Trophoblast cell (in vitro differentiated cells and primary cell): Measurements from ENCODE around the gene CXCL6.

Experiments used
- DNase-seq, 2 donors: peaks; one replicate each; pipeline ENCODE4 v3.0.0-alpha.2; 2016
- H2AFZ ChIP-seq: 2 replicates; pipeline ENCODE4 v1.6.1; 2013; ENCODE audit warnings: low read length, moderate library complexity, mild to moderate bottlenecking; ENCODE audit not compliant: insufficient read depth, poor library complexity
- H2AK5ac ChIP-seq: 2 replicates; pipeline ENCODE4 v1.6.1; 2013; ENCODE audit warnings: mild to moderate bottlenecking, low read length
- H2BK120ac ChIP-seq: 2 replicates; pipeline ENCODE4 v1.6.1; 2013; ENCODE audit warnings: low read length, mild to moderate bottlenecking, moderate library complexity; ENCODE audit not compliant: insufficient read depth, poor library complexity
- H2BK12ac ChIP-seq: 2 replicates; pipeline ENCODE4 v1.6.1; 2013; ENCODE audit warnings: mild to moderate bottlenecking, low read length, moderate library complexity
- H2BK5ac ChIP-seq: 2 replicates; pipeline ENCODE4 v1.6.1; 2013; ENCODE audit warnings: low read length, low read depth, moderate library complexity, mild to moderate bottlenecking; ENCODE audit not compliant: poor library complexity
- H3K14ac ChIP-seq: 2 replicates; pipeline ENCODE4 v1.6.1; 2013; ENCODE audit warnings: mild to moderate bottlenecking, low read length
- H3K18ac ChIP-seq: 2 replicates; pipeline ENCODE4 v1.6.1; 2013; ENCODE audit warnings: mild to moderate bottlenecking, low read length
- H3K23ac ChIP-seq: 2 replicates; pipeline ENCODE4 v1.6.1; 2013; ENCODE audit warnings: low read length
- H3K27ac ChIP-seq: 2 replicates; pipeline ENCODE4 v1.5.1; 2013; ENCODE audit warnings: low read depth, mild to moderate bottlenecking, inconsistent platforms, low read length, moderate library complexity
- H3K27me3 ChIP-seq: 2 replicates; pipeline ENCODE4 v1.6.1; 2013; ENCODE audit warnings: inconsistent platforms, mild to moderate bottlenecking, low read length, moderate library complexity; ENCODE audit not compliant: insufficient read depth
- H3K36me3 ChIP-seq, 2 experiments: 1 replicate in 1 of 2; 2 replicates in 1 of 2; pipeline ENCODE4 v1.6.1; 2013; ENCODE audit warnings: low read length in 2 of 2, mild to moderate bottlenecking in 2 of 2, moderate library complexity in 1 of 2; ENCODE audit not compliant: insufficient read depth in 2 of 2, control insufficient read depth in 1 of 2
- H3K4ac ChIP-seq: 2 replicates; pipeline ENCODE4 v1.6.1; 2013; ENCODE audit warnings: low read depth, mild to moderate bottlenecking, low read length, moderate library complexity
- H3K4me1 ChIP-seq, 2 experiments: 1 replicate in 1 of 2; 2 replicates in 1 of 2; pipeline ENCODE4 v1.6.1; 2013; ENCODE audit warnings: low read length in 2 of 2, mild to moderate bottlenecking in 2 of 2, moderate library complexity in 1 of 2; ENCODE audit not compliant: insufficient read depth in 2 of 2, control insufficient read depth in 1 of 2
- H3K4me2 ChIP-seq: 2 replicates; pipeline ENCODE4 v1.6.1; 2013; ENCODE audit warnings: inconsistent platforms, mild to moderate bottlenecking, low read length, moderate library complexity
- H3K4me3 ChIP-seq: 2 replicates; pipeline ENCODE4 v1.5.1; 2013; ENCODE audit warnings: mild to moderate bottlenecking, low read depth, low read length, inconsistent platforms
- H3K79me1 ChIP-seq: one replicate; pipeline ENCODE4 v1.6.1; 2013; ENCODE audit warnings: low read length
- H3K79me2 ChIP-seq: 2 replicates; pipeline ENCODE4 v1.6.1; 2013; ENCODE audit warnings: low read length, mild to moderate bottlenecking; ENCODE audit not compliant: control insufficient read depth, insufficient read depth, poor library complexity
- H3K9ac ChIP-seq: 2 replicates; pipeline ENCODE4 v1.6.1; 2013; ENCODE audit warnings: mild to moderate bottlenecking, low read length
- H3K9me3 ChIP-seq: 2 replicates; pipeline ENCODE4 v1.6.1; 2013; ENCODE audit warnings: low read depth, mild to moderate bottlenecking, control low read depth, inconsistent platforms, low read length; ENCODE audit not compliant: insufficient read depth
- H4K12ac ChIP-seq: 2 replicates; pipeline ENCODE4 v1.6.1; 2013; ENCODE audit warnings: low read depth, mild to moderate bottlenecking, low read length, moderate library complexity
- H4K8ac ChIP-seq: 2 replicates; pipeline ENCODE4 v1.6.1; 2013; ENCODE audit warnings: low read depth, mild to moderate bottlenecking, low read length, moderate library complexity
- H4K91ac ChIP-seq: one replicate; pipeline ENCODE4 v1.6.1; 2013; ENCODE audit warnings: low read depth, mild to moderate bottlenecking, low read length, moderate library complexity
- WGBS: extraction: QIAGEN DNeasy Blood & Tissue Kit; methylation state at CpG from one replicate; pipeline ENCODE4 v1.1.7; 2013; ENCODE audit warnings: missing lambda C conversion rate; ENCODE audit not compliant: insufficient read length, insufficient coverage; ENCODE audit errors: extremely low coverage; 5-methylcytosine and 5-hydroxymethylcytosine counted together

The CXCL6 gene

GRCh38 chr4:73883306-73883705, 46.8 kb downstream of the CXCL6 start:
- H3K4me2 ChIP-seq = no peak overlapping the region
- H4K8ac ChIP-seq = no peak overlapping the region
- H3K36me3 ChIP-seq = no peaks in the 10 kb centered on the region
- no peak for DNase-seq
- H4K91ac ChIP-seq = no peak overlapping the region
- no peak overlapping the region for H3K9ac ChIP-seq
- H3K4me3 ChIP-seq = no peak overlapping the region
- H2AFZ ChIP-seq = no peak overlapping the region
- H3K23ac ChIP-seq = no peak overlapping the region
- no peak overlapping the region for H3K14ac ChIP-seq
- H3K4me1 ChIP-seq = no peaks in the 10 kb centered on the region
- no peak overlapping the region for H2BK120ac ChIP-seq
- H3K18ac ChIP-seq = no peak overlapping the region
- no peak overlapping the region for H3K27ac ChIP-seq
- no peak overlapping the region for H4K12ac ChIP-seq
- H2AK5ac ChIP-seq = no peak overlapping the region
- H3K4ac ChIP-seq = no peak overlapping the region
- no peaks in the 10 kb centered on the region for H3K27me3 ChIP-seq
- H2BK5ac ChIP-seq = no peak overlapping the region
- no peaks in the 10 kb centered on the region for H3K79me2 ChIP-seq
- WGBS = no CpG with 5 or more reads among the region's 1 CpG
- H3K79me1 ChIP-seq = no peaks in the 10 kb centered on the region
- H2BK12ac ChIP-seq = no peak overlapping the region
- no peaks in the 10 kb centered on the region for H3K9me3 ChIP-seq

- H3K79me2 ChIP-seq = no peaks in the 10 kb centered on the region
- no peak overlapping the region for H3K4me2 ChIP-seq
These were observed 49.2 kb downstream of the CXCL6 start for GRCh38 chr4:73885574-73886267.

More at GRCh38 chr4:73885574-73886267, 49.2 kb downstream of the CXCL6 start:
- H3K9me3 ChIP-seq = no peaks in the 10 kb centered on the region
- no peak overlapping the region for H4K8ac ChIP-seq
- WGBS = no CpG with 5 or more reads among the region's 4 CpGs
- no peak overlapping the region for H4K12ac ChIP-seq
- DNase-seq = no peak
- no peak overlapping the region for H2BK5ac ChIP-seq
- H2AK5ac ChIP-seq = no peak overlapping the region
- no peak overlapping the region for H2BK120ac ChIP-seq
- H3K18ac ChIP-seq = no peak overlapping the region
- H4K91ac ChIP-seq = no peak overlapping the region
- H3K36me3 ChIP-seq = no peaks in the 10 kb centered on the region
- no peak overlapping the region for H2BK12ac ChIP-seq
- no peaks in the 10 kb centered on the region for H3K79me1 ChIP-seq
- no peaks in the 10 kb centered on the region for H3K4me1 ChIP-seq
- no peak overlapping the region for H2AFZ ChIP-seq
- no peak overlapping the region for H3K14ac ChIP-seq
- no peak overlapping the region for H3K4me3 ChIP-seq
- no peak overlapping the region for H3K27ac ChIP-seq
- no peak overlapping the region for H3K4ac ChIP-seq
- H3K27me3 ChIP-seq = no peaks in the 10 kb centered on the region
- H3K23ac ChIP-seq = no peak overlapping the region
- H3K9ac ChIP-seq = no peak overlapping the region
